ENCODE measurements around the gene PCDHA6. TPM values are rescaled to one million over a fixed set of nuclear protein-coding genes. Genes with fewer than 3 reads are reported as not detected.
A peak's percentile ranks its signal among the peaks of the same experiment; 100 is the strongest.
"Not testable (repeated sequence)": the region's sequence is repeated elsewhere in the genome, so short reads cannot be mapped to it uniquely, and the experiment has no call there.

Gene PCDHA6
- total RNA-seq (2021; fragmentation: NEBNext Ultra II Directional; extraction: Animal tissue kit (Norgen Biotek cat#: 25700)): under 1 TPM in 3 of 6 experiments, not detected in 3; 0.07 to 0.09 (median 0.08) TPM
- long read RNA-seq: 0 reads

DNA sequence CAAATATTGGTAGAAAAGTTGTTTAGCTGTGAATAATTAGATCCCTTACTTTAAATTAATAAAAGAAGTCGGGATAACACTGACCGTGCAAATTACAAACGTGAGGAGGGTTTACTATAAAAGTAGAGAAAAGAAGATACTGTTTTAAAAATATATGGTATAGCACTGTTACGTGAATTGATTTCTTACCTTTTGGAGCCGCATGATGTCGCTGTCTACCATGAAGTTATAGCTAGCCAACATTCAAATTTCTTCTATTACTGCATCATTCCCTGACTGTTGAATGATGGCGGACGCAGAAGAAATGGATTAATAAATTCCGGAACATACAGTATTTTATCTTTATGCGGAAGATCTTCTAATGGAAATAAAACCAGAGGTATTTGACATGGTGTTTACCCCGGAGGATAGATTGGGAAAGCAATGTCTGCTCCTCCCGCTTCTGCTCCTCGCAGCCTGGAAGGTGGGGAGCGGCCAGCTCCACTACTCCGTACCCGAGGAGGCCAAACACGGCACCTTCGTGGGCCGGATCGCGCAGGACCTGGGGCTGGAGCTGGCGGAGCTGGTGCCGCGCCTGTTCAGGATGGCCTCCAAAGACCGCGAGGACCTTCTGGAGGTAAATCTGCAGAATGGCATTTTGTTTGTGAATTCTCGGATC is at the start of gene PCDHA6:
Gene PCDHA6 (plus strand): TSS at position 257 of the 658 bp plus-strand sequence. CDS start 132 bp downstream, at position 389.
- DNase-seq: no peak
- H3K36me3 Mint-ChIP-seq (ENCODE audit: low read depth): peaks cover 9% of the 10 kb centered on the region; the same call in 1 of the 2 replicates
- TF ChIP-seq, protein P1, sequence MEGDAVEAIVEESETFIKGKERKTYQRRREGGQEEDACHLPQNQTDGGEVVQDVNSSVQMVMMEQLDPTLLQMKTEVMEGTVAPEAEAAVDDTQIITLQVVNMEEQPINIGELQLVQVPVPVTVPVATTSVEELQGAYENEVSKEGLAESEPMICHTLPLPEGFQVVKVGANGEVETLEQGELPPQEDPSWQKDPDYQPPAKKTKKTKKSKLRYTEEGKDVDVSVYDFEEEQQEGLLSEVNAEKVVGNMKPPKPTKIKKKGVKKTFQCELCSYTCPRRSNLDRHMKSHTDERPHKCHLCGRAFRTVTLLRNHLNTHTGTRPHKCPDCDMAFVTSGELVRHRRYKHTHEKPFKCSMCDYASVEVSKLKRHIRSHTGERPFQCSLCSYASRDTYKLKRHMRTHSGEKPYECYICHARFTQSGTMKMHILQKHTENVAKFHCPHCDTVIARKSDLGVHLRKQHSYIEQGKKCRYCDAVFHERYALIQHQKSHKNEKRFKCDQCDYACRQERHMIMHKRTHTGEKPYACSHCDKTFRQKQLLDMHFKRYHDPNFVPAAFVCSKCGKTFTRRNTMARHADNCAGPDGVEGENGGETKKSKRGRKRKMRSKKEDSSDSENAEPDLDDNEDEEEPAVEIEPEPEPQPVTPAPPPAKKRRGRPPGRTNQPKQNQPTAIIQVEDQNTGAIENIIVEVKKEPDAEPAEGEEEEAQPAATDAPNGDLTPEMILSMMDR (IDR thresholded peaks at IDR 0.05): no peak
- H3K4me3 Mint-ChIP-seq: no peak within 1 kb of the TSS
- H3K27me3 Mint-ChIP-seq (ENCODE audit: insufficient read depth): no peaks in the 10 kb centered on the region
- no peaks in the 10 kb centered on the region for H3K4me1 Mint-ChIP-seq (ENCODE audit: low read depth)
- H3K27ac Mint-ChIP-seq: no peak within 1 kb of the TSS
- peaks cover 16% of the 10 kb centered on the region for H3K9me3 Mint-ChIP-seq

GRCh38 chr5:140780512-140780911 is 47.2 kb upstream of the PCDHA6 start:
- TF ChIP-seq, protein P1 (IDR thresholded peaks at IDR 0.05): no peak
- Mint-ChIP-seq H3K4me3 (no peak overlapping the region), H3K27me3 (ENCODE audit: insufficient read depth) (no peaks in the 10 kb centered on the region), H3K27ac (no peak overlapping the region), H3K4me1 (ENCODE audit: low read depth) (no peaks in the 10 kb centered on the region), H3K9me3 (peaks cover 69% of the 10 kb centered on the region), H3K36me3 (ENCODE audit: low read depth) (peaks cover 10% of the 10 kb centered on the region)
- DNase-seq: no peak

- H3K36me3 Mint-ChIP-seq (ENCODE audit: low read depth): peaks cover 5% of the 10 kb centered on the region; the same call in 1 of the 2 replicates
- H3K4me1 Mint-ChIP-seq (ENCODE audit: low read depth): no peaks in the 10 kb centered on the region
- H3K27me3 Mint-ChIP-seq (ENCODE audit: insufficient read depth): no peaks in the 10 kb centered on the region; the same call in 1 of the 2 replicates
- H3K27ac Mint-ChIP-seq: no peak within 1 kb of the TSS
- H3K4me3 Mint-ChIP-seq: peak within 1 kb of the TSS; percentile 58; the same call in 1 of the 2 replicates
- peaks cover 48% of the 10 kb centered on the region for H3K9me3 Mint-ChIP-seq
- DNase-seq: no peak
- TF ChIP-seq, protein P1 (IDR thresholded peaks at IDR 0.05): peak; percentile 47
These were observed 41.7 kb upstream of the PCDHA6 start, which contains the start of gene PCDHA1 for GRCh38 chr5:140785905-140786686. PCDHA1 (plus strand) TSS chr5:140786140.

- H3K4me1 Mint-ChIP-seq (ENCODE audit: low read depth); H3K27ac Mint-ChIP-seq; DNase-seq; H3K27me3 Mint-ChIP-seq (ENCODE audit: insufficient read depth); H3K36me3 Mint-ChIP-seq (ENCODE audit: low read depth); H3K4me3 Mint-ChIP-seq: not testable (repeated sequence)
- H3K9me3 Mint-ChIP-seq: peaks cover 40% of the 10 kb centered on the region
These were observed 40.3 kb upstream of the PCDHA6 start for GRCh38 chr5:140787422-140787821.

DNA sequence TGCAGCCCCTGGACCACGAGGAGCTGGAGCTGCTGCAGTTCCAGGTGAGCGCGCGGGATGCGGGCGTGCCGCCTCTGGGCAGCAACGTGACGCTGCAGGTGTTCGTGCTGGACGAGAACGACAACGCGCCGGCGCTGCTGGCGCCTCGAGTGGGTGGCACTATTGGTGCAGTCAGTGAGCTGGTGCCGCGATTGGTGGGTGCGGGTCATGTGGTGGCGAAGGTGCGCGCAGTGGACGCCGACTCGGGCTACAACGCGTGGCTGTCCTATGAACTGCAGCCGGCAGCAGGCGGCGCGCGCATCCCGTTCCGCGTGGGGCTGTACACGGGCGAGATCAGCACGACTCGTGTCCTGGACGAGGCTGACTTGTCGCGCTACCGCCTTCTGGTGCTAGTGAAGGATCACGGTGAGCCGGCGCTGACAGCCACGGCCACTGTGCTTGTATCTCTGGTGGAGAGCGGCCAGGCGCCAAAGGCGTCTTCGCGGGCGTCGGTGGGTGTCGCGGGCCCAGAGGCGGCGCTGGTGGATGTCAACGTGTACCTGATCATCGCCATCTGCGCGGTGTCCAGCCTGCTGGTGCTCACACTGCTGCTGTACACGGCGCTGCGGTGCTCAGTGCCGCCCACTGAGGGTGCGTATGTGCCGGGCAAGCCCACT is 39.8 kb upstream of the PCDHA6 start:
- H3K9me3 Mint-ChIP-seq: peaks cover 40% of the 10 kb centered on the region
- H3K4me1 Mint-ChIP-seq (ENCODE audit: low read depth); DNase-seq; H3K4me3 Mint-ChIP-seq; H3K27ac Mint-ChIP-seq; H3K27me3 Mint-ChIP-seq (ENCODE audit: insufficient read depth); H3K36me3 Mint-ChIP-seq (ENCODE audit: low read depth): not testable (repeated sequence)

- H3K4me1 Mint-ChIP-seq (ENCODE audit: low read depth): no peaks in the 10 kb centered on the region
- H3K4me3 Mint-ChIP-seq: no peak overlapping the region
- H3K27me3 Mint-ChIP-seq (ENCODE audit: insufficient read depth): no peaks in the 10 kb centered on the region; the same call in 1 of the 2 replicates
- H3K27ac Mint-ChIP-seq: no peak overlapping the region
- H3K36me3 Mint-ChIP-seq (ENCODE audit: low read depth): peaks cover 2% of the 10 kb centered on the region; the same call in 1 of the 2 replicates
- H3K9me3 Mint-ChIP-seq: peaks cover 45% of the 10 kb centered on the region
- no peak for DNase-seq
- TF ChIP-seq, protein P1 (IDR thresholded peaks at IDR 0.05): no peak
These were observed 36.7 kb upstream of the PCDHA6 start for GRCh38 chr5:140791089-140791488.
